Erythroblast (primary cell): Measurements from ENCODE around the gene FUT8.
"Not testable (repeated sequence)": the region's sequence is repeated elsewhere in the genome, so short reads cannot be mapped to it uniquely, and the experiment has no call there.

Source experiments
- DNase-seq, 2 experiments: peaks; one replicate each; lab custom pipeline; 2025; lab: John Stamatoyannopoulos, UW
- GATA1 ChIP-seq: IDR thresholded peaks from 2 replicates; pipeline ENCODE4 v1.6.1; 2011; ENCODE audit warnings: low read depth, mild to moderate bottlenecking, control low read depth, low read length, moderate library complexity
- POLR2A ChIP-seq: IDR thresholded peaks from 2 replicates; pipeline ENCODE4 v1.6.1; 2011; ENCODE audit warnings: mild to moderate bottlenecking, low read length

FUT8 gene

DNA sequence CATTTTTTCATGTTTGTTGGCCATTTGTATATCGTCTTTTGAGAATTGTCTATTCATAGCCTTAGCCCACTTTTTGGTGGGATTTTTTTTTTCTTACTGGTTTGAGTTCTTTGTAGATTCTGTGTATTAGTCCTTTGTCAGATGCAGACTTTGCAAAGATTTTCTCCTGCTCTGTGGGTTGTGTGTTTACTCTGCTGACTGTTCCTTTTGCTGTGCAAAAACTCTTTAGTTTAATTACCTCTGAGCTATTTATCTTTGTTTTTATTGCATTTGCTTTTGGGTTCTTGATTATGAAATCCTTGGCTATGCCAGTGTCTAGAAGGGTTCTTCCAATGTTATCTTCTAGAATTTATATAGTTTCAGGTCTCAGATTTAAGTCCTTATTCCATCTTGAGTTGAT, 220.0 kb downstream of the FUT8 start:
- DNase-seq: no peak
- no peak for TF ChIP-seq POLR2A
- TF ChIP-seq GATA1: no peak

GRCh38 chr14:65633666-65634065, 221.1 kb downstream of the FUT8 start:
- DNase-seq: not testable (repeated sequence)

DNA sequence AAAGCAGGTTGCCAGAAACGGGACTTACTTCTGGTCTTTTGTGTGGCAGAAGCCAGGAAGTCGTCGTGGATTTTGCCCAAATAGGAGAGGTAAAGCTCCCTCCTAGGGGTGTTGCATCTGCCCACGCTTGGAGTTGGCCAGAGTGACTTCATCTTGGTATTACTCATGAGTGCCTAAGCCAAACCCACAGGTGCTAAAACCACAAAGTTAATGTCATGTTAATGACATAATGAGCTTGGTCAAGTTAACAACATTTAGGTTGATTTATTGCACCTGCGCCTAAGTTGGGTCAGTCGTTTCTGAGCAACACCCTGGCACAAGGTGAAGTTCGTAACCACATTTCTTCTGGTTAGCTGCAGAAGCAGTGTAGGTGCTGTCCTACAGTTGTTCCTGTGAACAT, 225.2 kb downstream of the FUT8 start:
- no peak for TF ChIP-seq POLR2A
- TF ChIP-seq GATA1: no peak

DNA sequence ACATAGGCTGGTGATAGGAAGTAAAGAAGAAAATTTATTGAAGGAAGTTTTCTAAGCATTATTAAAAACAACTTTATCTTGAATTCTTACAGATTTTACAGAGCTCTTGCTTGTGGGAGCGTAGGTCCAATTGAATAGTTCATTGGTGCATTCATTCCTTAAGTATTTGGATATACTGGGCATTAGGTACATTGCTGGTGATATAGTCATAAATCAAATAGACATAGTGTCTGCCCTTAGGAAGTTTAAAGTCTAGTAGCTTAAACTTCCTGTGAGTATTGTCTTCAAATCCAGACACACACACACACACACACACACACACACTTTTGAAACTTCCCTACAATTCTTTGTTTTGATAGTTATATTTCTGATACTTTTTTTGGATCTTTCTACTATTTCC, 226.7 kb downstream of the FUT8 start:
- no peak for TF ChIP-seq POLR2A
- TF ChIP-seq GATA1: no peak
- no peak for DNase-seq

More for the DNA sequence above, 225.2 kb downstream of the FUT8 start:
- no peak for DNase-seq

DNA sequence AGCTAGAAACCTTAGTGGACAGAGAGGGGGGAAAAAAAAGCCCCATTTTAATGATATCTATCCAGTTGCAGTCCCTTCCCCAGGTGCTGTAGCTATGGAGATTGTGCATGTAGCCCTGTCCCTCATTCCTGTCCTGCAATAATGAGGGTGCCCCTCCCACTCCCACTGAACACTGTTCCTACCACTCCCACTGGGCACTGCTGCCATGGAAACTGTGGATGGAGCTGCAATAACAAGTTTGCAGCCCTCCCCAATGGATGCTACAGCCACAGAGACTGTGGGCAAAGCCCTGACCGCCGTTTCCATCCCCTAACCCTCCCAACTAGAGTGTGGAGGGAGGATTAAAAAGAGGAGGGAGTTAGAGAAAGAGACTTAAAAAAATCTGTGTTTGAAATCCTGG, 238.3 kb downstream of the FUT8 start:
- TF ChIP-seq POLR2A: no peak
- TF ChIP-seq GATA1: no peak
- DNase-seq: no peak

GRCh38 chr14:65656554-65656953, 244.0 kb downstream of the FUT8 start:
- DNase-seq: no peak
- TF ChIP-seq POLR2A: no peak
- TF ChIP-seq GATA1: no peak

DNA sequence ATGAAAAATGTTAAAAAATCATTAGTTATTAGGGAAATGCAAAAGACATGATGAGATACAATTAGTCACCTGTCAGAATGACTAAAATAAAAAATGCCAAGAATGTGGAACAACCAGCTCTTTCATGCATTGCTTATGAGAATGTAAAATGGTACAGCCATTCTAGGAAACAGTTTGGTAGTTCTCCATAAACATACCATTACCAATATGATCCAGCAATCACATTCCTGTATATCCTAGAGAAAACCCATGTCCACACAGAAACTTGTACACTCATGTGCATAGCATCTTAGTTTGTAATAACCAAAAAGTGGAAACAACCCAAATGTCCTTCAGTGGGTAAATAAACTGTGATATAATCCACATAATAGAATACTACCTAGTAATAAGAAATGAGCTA, 245.7 kb downstream of the FUT8 start:
- TF ChIP-seq GATA1: no peak
- no peak for TF ChIP-seq POLR2A
- DNase-seq: no peak

- TF ChIP-seq POLR2A: no peak
- no peak for TF ChIP-seq GATA1
- DNase-seq: no peak
Measured at GRCh38 chr14:65661865-65662264, 249.3 kb downstream of the FUT8 start.

DNA sequence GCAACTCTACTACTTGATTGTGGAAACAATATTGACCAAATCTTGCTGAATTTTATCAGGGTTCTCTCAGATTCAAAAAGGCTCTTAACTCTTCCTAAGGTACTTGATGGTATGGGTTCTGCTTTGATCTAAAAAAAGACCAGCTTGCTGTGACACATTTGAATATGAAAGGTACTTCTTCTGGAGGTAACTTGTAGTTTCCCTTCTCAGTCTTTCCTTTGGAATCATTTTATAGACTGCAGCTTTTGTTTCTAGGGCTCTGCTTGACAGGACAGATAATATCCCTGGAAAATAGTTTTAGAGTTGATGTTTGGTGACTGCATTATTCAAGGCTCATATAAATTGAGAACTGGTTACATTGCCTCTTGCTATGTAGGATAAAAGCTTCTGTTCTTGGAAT, 251.9 kb downstream of the FUT8 start:
- no peak for DNase-seq
- TF ChIP-seq GATA1: no peak

DNA sequence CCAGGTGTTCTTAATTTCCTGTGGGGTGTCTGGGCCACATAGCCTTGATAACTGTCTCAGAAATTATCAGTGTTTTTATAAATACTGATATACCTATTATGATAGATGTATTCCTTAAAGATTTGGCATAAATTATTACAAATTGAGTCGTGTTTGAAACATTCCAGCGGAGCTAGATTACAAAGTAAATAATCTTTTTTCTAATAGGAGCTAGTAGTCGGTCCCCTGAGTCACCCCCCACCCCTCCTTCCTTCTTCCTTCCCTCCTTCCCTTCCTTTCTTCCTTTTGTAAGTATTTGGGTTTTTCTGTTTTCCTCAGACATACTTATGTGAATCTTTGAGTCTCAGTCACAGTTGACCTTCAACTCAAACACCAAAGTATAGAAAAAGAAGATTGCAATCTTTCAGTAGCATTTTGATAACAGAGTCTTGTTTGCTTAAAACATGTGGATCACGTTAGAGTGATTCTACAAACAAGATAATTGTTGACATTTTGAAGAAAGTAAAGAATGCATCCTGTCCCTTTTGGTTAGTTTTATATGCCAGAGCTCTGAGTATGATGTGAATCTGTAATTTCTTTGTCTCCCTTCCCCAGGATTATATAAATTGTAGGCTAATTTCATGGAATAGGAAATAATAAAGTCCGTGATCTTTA, 264.0 kb downstream of the FUT8 start:
- DNase-seq: peak in 1 of 2 experiments; percentile 3
- TF ChIP-seq GATA1: no peak
- no peak for TF ChIP-seq POLR2A

GRCh38 chr14:65685572-65685971, 273.0 kb downstream of the FUT8 start:
- TF ChIP-seq GATA1 (no peak), POLR2A (no peak)
- DNase-seq: no peak

- DNase-seq: no peak
Measured at GRCh38 chr14:65686761-65687160, 274.2 kb downstream of the FUT8 start.

DNA sequence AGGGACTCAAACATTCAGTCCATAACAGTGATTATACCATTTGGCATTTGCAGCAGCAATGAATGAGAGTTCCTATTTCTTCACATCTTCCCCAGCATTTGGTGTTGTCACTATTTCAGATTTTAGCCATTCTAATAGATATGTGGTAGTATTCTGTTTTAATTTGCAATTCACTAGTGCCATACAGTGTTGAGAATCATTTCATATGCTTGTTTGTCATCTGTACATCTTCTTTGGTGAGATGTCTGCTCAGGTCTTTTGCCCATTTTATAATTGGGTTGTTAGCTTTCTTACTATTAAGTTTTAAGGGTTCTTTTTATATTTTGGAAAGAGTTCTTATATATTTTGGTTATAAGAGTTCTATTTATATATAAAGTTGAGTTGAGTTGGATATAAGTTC, 276.5 kb downstream of the FUT8 start:
- DNase-seq: no peak
- TF ChIP-seq GATA1 (no peak), POLR2A (no peak)

More at GRCh38 chr14:65686761-65687160, 274.2 kb downstream of the FUT8 start:
- TF ChIP-seq POLR2A (no peak), GATA1 (no peak)

GRCh38 chr14:65692566-65692965, 280.0 kb downstream of the FUT8 start:
- DNase-seq: not testable (repeated sequence)

DNA sequence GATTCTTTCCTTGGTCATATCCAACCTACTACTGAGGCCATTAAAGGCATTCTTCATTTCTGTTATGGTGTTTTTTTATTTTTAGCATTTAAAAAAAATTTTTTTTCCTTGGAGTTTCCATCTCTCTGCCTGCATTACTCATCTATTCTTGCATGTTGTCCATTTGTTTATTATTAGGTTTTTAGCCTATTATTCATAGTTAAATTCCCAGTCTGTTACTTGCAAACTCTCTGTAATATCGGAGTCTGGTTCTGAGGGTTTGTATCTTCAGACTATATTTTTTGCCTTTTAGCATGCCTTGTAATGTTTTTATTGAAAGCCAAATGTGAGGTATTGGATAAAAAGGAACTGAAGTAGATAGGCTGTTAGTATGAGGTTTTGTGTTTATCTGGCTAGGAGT, 284.3 kb downstream of the FUT8 start:
- TF ChIP-seq POLR2A (no peak), GATA1 (no peak)

DNA sequence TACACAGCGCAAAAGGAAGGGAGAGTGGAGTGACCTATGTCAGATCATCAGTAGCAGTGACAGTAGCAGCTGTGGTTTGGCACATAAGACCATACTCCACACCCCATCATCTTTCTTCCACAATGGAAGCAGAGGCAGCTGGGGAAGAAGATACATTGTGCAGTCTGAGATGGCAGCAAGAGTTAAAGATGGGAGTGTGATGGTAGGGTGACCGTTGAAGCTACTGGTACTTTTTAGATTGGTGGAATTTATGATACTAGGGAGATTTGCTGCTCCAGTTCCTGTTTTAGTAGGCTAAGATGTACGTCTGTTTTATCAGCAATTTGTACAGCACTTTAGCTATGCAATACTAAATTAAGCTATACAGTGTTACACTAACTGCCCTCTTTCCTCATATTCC, 291.0 kb downstream of the FUT8 start:
- DNase-seq: peak in 1 of 2 experiments; percentile 29
- no peak for TF ChIP-seq POLR2A
- TF ChIP-seq GATA1: no peak

More for the DNA sequence above, 284.3 kb downstream of the FUT8 start:
- DNase-seq: no peak
